ENCODE measurements around the gene SUDS3. TPM values are rescaled to one million over a fixed set of nuclear protein-coding genes. Genes with fewer than 3 reads are reported as not detected.

The SUDS3 gene
- polyA plus RNA-seq, 1 of the 3 experiments (the other 2 are of a cell fraction) = 15.0 TPM

DNA sequence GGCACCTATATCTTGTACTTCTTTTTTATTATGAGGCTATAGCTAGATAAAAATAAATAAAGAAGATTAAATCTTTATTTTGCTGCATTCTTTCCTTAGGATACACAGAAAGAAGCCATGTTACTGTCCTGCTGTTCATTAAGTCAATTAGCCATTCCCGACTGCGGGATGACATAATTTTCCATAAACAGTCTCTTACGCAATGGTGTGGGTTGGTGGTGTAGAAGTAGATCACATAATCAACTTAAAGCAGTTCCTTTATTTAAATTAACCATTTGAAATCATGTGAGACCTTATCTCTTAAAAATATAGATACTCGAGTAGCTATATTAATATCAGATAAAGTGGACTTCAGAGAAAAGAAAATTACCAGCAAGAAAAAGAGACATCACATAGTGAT is 43.8 kb upstream of the SUDS3 start:
- DNase-seq = no peak
- Histone ChIP-seq H3K9ac (no peak overlapping the region), H3K36me3 (replicated peaks in 1 of 2; ENCODE audit: control insufficient read depth in 1 of 2, insufficient read depth in 2 of 2, low read length in 1 of 2) (peaks cover 0 to 3% of the 10 kb centered on the region in 2 experiments), H3K4me1 (ENCODE audit: control insufficient read depth in 1 of 2, insufficient read depth in 2 of 2, low read depth in 1 of 2, low read length in 1 of 2) (peaks cover 31 to 56% of the 10 kb centered on the region in 2 experiments), H3K9me2 (no peaks in the 10 kb centered on the region), H3K4me3 (ENCODE audit: low read depth in 2 of 2, low read length in 1 of 2) (no peak overlapping the region), H3K27me3 (ENCODE audit: insufficient read depth) (no peaks in the 10 kb centered on the region), H3F3A (replicated peaks; ENCODE audit: insufficient read depth) (peaks cover 26% of the 10 kb centered on the region), H3K4me2 (no peak overlapping the region), H2AFZ (ENCODE audit: low read depth) (no peak overlapping the region), H4K20me1 (ENCODE audit: insufficient read depth) (no peaks in the 10 kb centered on the region), H3K9me3 (no peaks in the 10 kb centered on the region), H3K27ac (ENCODE audit: low read depth in 2 of 2, low read length in 1 of 2) (no peak overlapping the region), H3K79me2 (ENCODE audit: insufficient read depth) (peaks cover 36% of the 10 kb centered on the region)
- CTCF ChIA-PET = interaction anchor here (0.7 to 0.9 kb wide), 4 partner anchors 14 to 151 kb away, joined by 3 to 5 read pairs (median 3); no protein-coding TSS in a partner anchor
- WGBS (ENCODE audit: low lambda C conversion rate) = 53% methylated on average over 4 of the region's 4 CpGs
- POLR2A ChIA-PET = no interaction called here
- no peak for TF ChIP-seq RXRA (IDR thresholded peaks at IDR 0.05; ENCODE audit: borderline replicate concordance, low read depth)
- TF ChIP-seq, protein P1, sequence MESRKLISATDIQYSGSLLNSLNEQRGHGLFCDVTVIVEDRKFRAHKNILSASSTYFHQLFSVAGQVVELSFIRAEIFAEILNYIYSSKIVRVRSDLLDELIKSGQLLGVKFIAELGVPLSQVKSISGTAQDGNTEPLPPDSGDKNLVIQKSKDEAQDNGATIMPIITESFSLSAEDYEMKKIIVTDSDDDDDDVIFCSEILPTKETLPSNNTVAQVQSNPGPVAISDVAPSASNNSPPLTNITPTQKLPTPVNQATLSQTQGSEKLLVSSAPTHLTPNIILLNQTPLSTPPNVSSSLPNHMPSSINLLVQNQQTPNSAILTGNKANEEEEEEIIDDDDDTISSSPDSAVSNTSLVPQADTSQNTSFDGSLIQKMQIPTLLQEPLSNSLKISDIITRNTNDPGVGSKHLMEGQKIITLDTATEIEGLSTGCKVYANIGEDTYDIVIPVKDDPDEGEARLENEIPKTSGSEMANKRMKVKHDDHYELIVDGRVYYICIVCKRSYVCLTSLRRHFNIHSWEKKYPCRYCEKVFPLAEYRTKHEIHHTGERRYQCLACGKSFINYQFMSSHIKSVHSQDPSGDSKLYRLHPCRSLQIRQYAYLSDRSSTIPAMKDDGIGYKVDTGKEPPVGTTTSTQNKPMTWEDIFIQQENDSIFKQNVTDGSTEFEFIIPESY (IDR thresholded peaks at IDR 0.05; ENCODE audit: borderline replicate concordance, low read depth) = no peak
- peak; percentile 33; the same call in 1 of the 2 replicates for TF ChIP-seq RCOR1 (IDR thresholded peaks at IDR 0.05; ENCODE audit: low read length)
- peak; percentile 71; the same call in 1 of the 2 replicates for TF ChIP-seq MEF2A (IDR thresholded peaks at IDR 0.05; ENCODE audit: borderline replicate concordance, low read depth)

DNA sequence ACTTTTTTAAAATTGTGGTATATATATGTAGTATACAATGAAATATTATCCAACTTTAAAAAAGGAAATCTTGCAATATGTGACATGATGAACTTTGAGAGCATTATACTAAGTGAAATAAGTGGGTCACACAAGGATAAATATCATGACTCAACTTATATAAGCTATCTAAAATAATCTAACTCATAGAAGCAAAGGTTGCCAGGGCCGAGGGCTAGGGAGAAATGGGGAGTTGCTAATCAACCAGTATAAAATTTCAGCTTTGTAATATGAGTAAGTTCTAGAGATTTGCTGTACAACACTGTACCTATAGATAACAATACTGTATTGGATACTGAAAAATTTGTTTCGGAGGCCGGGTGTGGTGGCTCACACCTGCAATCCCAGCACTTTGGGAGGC is 42.1 kb upstream of the SUDS3 start:
- H3K27ac ChIP-seq (ENCODE audit: low read depth in 2 of 2, low read length in 1 of 2) = no peak overlapping the region
- POLR2A ChIA-PET = no interaction called here

More for the DNA sequence above, 42.1 kb upstream of the SUDS3 start:
- H3K9me3 ChIP-seq = no peaks in the 10 kb centered on the region
- H3K36me3 ChIP-seq (replicated peaks in 1 of 2; ENCODE audit: control insufficient read depth in 1 of 2, insufficient read depth in 2 of 2, low read length in 1 of 2) = peaks cover 0 to 3% of the 10 kb centered on the region in 2 experiments
- no peak overlapping the region for H3K4me3 ChIP-seq (ENCODE audit: low read depth in 2 of 2, low read length in 1 of 2)
- WGBS (ENCODE audit: low lambda C conversion rate) = 83% methylated on average over 3 of the region's 3 CpGs
- peaks cover 16% of the 10 kb centered on the region for H3F3A ChIP-seq (replicated peaks; ENCODE audit: insufficient read depth)
- peaks cover 26% of the 10 kb centered on the region for H3K79me2 ChIP-seq (ENCODE audit: insufficient read depth)
- no peak for TF ChIP-seq GABPA (IDR thresholded peaks at IDR 0.05; ENCODE audit: low read depth)
- TF ChIP-seq CHD2 (IDR thresholded peaks at IDR 0.05; ENCODE audit: low read length, partially characterized antibody) = no peak
- TF ChIP-seq ELF1 (IDR thresholded peaks at IDR 0.05) = no peak
- no peak for TF ChIP-seq MXI1 (IDR thresholded peaks at IDR 0.05; ENCODE audit: low read depth, low read length)
- TF ChIP-seq, protein P2, sequence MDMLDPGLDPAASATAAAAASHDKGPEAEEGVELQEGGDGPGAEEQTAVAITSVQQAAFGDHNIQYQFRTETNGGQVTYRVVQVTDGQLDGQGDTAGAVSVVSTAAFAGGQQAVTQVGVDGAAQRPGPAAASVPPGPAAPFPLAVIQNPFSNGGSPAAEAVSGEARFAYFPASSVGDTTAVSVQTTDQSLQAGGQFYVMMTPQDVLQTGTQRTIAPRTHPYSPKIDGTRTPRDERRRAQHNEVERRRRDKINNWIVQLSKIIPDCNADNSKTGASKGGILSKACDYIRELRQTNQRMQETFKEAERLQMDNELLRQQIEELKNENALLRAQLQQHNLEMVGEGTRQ (IDR thresholded peaks at IDR 0.05; ENCODE audit: borderline replicate concordance, low read depth, low read length) = no peak
- TF ChIP-seq, protein P3, sequence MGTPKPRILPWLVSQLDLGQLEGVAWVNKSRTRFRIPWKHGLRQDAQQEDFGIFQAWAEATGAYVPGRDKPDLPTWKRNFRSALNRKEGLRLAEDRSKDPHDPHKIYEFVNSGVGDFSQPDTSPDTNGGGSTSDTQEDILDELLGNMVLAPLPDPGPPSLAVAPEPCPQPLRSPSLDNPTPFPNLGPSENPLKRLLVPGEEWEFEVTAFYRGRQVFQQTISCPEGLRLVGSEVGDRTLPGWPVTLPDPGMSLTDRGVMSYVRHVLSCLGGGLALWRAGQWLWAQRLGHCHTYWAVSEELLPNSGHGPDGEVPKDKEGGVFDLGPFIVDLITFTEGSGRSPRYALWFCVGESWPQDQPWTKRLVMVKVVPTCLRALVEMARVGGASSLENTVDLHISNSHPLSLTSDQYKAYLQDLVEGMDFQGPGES (IDR thresholded peaks at IDR 0.05; ENCODE audit: low read depth, low read length) = no peak
- TF ChIP-seq SIN3A (IDR thresholded peaks at IDR 0.05; ENCODE audit: borderline replicate concordance, low read depth, low read length) = no peak
- TF ChIP-seq RCOR1 (IDR thresholded peaks at IDR 0.05; ENCODE audit: low read length) = no peak
- no peak for TF ChIP-seq YY1 (IDR thresholded peaks at IDR 0.05; ENCODE audit: low read depth)
- no peak for TF ChIP-seq TAF1 (IDR thresholded peaks at IDR 0.05; ENCODE audit: borderline replicate concordance, low read depth, low read length)
- no peak for TF ChIP-seq RAD21 (IDR thresholded peaks at IDR 0.05; ENCODE audit: low read length)
- TF ChIP-seq FOXJ3 (CRISPR knock-in tag; IDR thresholded peaks at IDR 0.05) = no peak
- TF ChIP-seq NFIC (IDR thresholded peaks at IDR 0.05; ENCODE audit: borderline replicate concordance) = no peak
- TF ChIP-seq, protein P1 (IDR thresholded peaks at IDR 0.05; ENCODE audit: borderline replicate concordance, low read depth) = no peak
- TF ChIP-seq, protein P4, sequence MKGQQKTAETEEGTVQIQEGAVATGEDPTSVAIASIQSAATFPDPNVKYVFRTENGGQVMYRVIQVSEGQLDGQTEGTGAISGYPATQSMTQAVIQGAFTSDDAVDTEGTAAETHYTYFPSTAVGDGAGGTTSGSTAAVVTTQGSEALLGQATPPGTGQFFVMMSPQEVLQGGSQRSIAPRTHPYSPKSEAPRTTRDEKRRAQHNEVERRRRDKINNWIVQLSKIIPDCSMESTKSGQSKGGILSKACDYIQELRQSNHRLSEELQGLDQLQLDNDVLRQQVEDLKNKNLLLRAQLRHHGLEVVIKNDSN (IDR thresholded peaks at IDR 0.05; ENCODE audit: borderline replicate concordance, low read depth) = no peak
- TF ChIP-seq FOSL2 (IDR thresholded peaks at IDR 0.05; ENCODE audit: borderline replicate concordance, low read depth) = no peak
- H3K27me3 ChIP-seq (ENCODE audit: insufficient read depth) = no peaks in the 10 kb centered on the region
- CTCF ChIA-PET = interaction anchor here (1.5 to 2.3 kb wide), 2 partner anchors 42 to 151 kb away, joined by 3 to 13 read pairs; partner anchors contain the start of gene SUDS3
- no peaks in the 10 kb centered on the region for H3K9me2 ChIP-seq
- no peaks in the 10 kb centered on the region for H4K20me1 ChIP-seq (ENCODE audit: insufficient read depth)
- no peak overlapping the region for H2AFZ ChIP-seq (ENCODE audit: low read depth)
- no peak for DNase-seq
- H3K4me2 ChIP-seq = no peak overlapping the region
- H3K9ac ChIP-seq = no peak overlapping the region
- peaks cover 21 to 39% of the 10 kb centered on the region in 2 experiments for H3K4me1 ChIP-seq (ENCODE audit: control insufficient read depth in 1 of 2, insufficient read depth in 2 of 2, low read depth in 1 of 2, low read length in 1 of 2)
